Measurements from ENCODE around the gene HVCN1.
"Not testable (repeated sequence)": the region's sequence is repeated elsewhere in the genome, so short reads cannot be mapped to it uniquely, and the experiment has no call there.

Gene HVCN1

DNA sequence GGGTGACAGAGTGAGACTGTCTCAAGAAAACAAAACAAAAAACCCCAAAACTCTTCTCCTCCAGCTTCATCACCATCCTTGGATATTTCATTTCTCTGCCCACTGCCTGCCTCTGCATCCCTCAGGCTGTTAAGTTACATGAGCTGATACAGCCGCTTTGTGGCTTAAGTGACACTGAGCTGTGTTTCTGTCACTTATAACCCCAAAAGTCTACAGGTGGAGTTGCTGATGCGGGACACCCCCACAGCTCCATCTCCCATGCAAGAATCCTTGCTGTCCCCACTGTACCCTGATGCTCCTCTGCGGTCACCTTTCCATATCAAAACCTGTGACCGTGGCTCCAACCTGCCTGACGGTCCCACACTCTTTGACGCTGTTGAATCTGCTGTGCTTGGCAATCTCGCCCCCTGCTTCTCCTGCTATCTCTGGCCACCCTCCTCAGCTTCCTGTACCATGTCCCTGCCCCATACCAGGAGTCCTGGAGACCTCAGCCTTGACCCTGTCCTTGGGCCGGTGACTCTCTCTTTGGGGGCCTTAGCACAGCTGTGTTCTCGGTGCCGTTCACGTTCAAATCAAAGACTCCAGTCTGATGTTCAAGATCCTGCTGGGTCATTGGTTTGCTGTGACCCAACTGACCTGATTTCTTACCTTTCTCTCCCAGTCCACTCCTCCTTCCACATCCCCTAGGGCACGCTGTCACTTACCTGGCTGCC, 20.3 kb downstream of the HVCN1 start:
- no peak for DNase-seq (ENCODE audit: low read depth in 1 of 2, low spot score in 1 of 2)

DNA sequence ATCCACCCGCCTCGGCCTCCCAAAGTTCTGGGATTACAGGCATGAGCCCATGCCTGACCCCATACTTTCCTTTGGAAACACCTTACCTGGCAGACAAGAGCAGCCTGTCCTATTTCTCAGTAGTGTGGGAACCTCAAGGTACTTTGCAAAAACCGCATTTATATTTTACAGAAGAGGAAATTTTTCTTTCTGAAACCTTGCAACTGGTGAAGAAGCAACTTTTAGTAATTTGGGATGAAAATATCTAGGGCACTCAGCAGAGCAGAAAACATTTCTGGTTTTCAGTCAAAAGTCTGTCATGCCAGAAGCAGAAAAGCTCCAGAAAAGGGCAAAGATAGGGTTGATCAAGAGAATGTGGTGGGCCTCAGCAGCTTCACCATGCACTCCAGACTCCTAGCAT, 21.2 kb downstream of the HVCN1 start:
- no peak for DNase-seq (ENCODE audit: low read depth in 1 of 2, low spot score in 1 of 2)

DNA sequence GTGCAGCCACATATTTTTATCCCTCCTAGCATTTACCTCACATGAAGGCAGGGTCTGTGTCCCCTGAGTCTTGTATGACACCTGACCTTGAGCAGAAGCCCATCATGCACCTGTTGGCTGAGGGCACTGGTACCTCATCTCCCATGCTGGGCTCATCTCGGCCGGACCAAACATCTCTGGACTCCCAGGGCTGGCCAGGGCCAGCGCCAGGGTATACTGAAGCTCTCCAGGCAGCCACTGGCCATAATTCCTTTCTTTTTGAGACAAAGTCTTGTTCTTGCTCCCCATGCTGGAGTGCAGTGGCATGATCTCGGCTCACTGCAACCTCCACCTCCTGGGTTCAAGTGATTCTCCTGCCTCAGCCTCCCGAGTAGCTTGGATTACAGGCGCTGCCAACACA, 22.0 kb downstream of the HVCN1 start:
- DNase-seq (ENCODE audit: low read depth in 1 of 2, low spot score in 1 of 2): no peak

DNA sequence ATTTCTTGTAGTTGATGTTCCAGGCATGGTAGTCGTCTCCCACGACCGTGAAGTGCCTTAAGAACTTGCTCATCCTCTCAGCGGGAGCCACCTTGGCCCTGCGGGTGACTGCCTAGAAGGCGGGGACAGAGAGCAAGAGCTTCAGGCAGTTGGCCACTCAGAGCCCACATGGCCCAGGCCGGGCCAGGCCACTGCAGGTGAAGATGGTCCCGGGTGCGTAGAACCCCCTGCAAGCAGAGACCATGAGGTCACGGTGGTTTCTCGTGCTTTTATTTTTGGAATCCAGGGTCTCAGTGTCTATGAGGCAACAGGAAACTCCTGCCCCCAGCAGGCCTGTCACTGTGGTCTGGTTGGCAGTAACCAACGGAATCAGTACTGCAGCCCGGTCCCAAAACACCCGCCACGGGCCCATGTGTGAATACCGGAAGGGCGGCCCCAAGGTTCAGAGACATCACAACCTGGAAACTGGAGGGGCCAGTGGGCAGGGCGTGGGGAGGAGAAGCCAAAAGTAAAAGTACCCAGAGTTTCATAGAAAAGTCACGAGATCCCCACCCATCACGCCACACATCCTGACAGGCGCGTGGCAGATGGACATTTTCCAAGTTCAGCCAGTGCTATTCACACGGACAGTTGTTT, 27.5 kb downstream of the HVCN1 start:
- DNase-seq (ENCODE audit: low read depth in 1 of 2, low spot score in 1 of 2): no peak

DNA sequence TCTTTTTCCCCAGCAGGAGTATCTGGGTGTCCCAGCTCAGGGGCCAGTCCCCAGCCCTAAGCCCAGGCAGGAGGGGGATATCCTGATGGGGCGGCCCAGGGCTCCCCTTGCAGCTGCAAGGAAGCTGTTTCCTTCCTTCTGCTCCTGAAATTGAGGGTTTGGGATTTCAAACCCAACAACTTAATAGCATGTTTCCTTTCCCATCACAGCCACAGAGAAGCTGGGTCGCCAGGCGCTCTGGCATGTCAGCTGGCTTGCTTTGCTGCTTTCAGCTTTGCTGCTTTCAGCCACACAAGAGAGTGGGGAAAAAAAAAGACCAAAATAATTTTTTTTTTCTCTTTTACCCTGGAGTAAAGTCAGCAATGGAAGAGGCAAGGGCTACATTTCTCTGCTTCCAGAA, 30.0 kb downstream of the HVCN1 start:
- DNase-seq (ENCODE audit: low read depth in 1 of 2, low spot score in 1 of 2): no peak

DNA sequence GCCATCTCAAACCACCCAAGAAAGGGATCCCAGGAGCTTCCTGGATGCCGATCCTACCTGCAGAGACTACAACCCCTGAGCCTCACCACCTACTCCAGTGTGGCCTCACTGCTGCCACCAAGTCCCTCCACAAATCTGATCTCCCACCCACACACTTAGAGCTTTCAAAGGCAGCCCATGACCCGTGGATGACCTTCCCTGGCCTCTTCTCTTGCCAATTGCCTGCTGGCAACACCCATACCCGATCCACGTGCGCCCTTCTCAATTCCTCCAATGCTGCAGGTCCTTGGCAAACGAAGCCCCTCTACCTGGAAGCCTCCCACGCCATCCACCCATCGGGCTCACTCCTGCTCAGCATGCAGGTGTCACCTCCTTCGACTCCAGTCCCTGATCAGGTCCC, 30.7 kb downstream of the HVCN1 start:
- DNase-seq (ENCODE audit: low read depth in 1 of 2, low spot score in 1 of 2): no peak

DNA sequence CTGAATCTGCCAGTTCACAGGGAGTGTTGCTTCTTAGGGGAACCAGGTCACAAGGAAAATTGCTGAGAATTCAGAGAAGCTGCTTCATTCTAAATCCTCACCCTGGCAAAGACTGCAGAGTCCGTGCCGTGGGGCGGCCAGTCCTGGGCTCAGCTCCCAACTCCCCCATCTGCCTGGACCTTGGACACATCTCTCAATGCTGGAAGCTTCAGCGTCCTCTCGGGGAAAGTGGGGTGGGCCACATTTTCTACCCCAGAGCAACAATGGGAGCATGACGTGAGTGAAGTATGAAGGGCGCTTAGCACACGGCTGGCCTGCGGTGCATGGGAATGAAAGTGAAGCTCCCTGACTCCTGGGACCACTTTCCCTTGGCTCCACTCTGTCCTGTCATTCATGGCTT, 31.2 kb downstream of the HVCN1 start:
- no peak for DNase-seq (ENCODE audit: low read depth in 1 of 2, low spot score in 1 of 2)

DNA sequence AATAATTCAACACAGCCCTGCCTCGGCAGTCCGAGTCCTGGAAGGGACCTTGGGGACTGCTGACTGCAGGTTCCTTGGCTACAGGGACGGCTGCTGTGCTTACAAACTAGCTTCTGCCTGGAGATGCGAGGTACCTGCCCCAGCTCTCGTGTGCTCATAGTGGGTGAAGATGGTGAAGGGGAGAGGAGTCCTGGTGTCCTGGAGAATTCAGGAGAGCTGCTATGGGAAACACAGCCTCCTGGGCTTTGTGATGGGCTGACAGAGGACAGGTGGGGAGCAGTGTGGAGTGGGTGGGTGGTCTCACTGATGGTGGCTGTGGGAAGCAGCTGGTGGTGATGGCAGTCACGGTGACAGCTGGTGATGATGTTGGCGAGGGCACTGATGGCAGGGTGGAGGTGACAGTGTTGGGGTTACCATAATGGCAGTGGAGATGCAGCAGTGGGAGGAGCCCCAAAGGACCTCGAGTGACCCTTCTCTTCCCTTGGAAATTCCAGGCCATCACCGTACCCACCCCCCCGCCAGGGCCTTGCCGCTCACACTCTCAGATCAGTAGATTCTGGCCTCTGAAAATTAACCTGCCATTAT, 32.8 kb downstream of the HVCN1 start:
- no peak for DNase-seq (ENCODE audit: low read depth in 1 of 2, low spot score in 1 of 2)

DNA sequence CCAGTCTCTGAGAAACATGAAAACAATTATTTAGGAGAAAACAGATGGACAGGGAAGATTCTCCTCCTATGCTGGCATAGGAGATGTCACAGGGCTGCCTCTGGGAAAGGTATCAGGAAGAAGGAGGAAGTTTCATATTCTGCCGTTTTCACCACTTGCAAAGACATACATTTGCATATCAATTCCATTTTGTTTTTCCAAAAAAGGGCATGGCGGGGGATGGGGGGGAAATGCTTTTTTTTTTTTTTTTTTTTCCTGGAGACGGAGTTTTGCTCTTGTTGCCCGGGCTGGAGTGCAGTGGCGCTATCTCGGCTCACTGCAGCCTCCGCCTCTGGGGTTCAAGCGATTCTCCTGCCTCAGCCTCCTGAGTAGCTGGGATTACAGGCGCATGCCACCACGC, 34.7 kb downstream of the HVCN1 start:
- not testable (repeated sequence) for DNase-seq (ENCODE audit: low read depth in 1 of 2, low spot score in 1 of 2)

DNA sequence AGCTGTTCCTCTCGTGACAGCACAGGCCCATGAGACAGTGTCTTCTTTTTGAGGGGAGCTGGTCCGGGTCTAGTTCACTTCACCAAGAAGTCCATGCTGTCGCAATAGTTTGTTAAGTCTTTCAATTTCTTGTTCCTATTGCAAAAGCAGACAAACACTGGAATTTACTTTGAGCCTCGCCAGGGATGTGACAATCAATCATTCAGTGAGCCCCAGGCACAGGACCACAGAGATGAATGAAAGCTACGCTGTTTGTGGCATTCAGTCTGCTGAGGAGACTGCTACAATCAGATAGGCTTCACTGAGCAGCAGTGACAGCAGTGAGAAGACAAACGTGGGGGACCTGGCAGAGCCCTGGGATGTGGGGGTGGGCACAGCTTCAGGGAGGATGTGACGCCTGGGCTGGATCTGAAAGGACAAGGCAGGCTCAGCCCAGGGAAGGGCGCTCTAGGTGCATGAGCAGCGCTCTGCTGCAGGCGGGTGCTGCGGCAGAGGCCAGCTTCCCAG, 39.5 kb downstream of the HVCN1 start:
- no peak for DNase-seq (ENCODE audit: low read depth in 1 of 2, low spot score in 1 of 2)

DNA sequence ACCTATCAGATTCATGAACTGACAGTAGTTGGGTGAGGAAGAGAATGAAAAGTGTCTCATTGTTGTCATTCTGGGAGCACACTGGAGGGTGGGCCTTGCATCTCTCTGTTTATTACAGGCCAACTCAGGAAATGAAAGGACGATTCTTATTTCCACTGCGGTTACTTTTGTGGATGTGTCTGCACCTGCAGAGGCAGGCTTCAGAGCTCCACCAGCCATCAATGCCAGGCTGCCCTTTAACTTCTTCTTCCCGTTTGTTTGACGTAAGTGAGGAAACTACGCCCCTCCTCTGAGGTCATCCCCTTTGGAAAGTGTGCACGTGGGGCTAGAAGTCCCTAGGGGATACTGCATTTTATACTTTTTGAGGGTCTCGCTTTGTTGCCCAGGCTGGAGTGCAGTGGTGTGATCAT, 41.3 kb downstream of the HVCN1 start:
- no peak for DNase-seq (ENCODE audit: low read depth in 1 of 2, low spot score in 1 of 2)

DNA sequence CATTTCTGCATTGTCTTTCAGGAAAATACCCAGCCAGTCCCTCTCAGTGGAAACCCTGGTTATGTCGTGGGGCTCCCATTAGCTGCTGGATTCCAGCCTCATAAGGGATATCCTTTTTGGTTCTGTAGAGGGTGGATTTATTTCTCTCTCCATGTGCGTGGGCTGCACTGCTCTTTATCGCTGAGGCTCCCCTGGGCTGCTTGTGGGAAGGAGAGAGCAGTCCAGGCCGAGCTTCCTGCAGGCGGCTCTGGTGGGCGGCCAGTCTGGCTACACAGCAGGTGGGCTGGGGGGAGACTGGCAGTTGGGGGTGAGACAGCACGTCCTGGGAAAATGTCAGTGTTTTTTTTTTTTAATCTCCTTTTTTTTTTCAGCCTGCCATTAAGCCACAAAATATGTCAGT, 47.4 kb downstream of the HVCN1 start:
- DNase-seq (ENCODE audit: low read depth in 1 of 2, low spot score in 1 of 2): no peak

DNA sequence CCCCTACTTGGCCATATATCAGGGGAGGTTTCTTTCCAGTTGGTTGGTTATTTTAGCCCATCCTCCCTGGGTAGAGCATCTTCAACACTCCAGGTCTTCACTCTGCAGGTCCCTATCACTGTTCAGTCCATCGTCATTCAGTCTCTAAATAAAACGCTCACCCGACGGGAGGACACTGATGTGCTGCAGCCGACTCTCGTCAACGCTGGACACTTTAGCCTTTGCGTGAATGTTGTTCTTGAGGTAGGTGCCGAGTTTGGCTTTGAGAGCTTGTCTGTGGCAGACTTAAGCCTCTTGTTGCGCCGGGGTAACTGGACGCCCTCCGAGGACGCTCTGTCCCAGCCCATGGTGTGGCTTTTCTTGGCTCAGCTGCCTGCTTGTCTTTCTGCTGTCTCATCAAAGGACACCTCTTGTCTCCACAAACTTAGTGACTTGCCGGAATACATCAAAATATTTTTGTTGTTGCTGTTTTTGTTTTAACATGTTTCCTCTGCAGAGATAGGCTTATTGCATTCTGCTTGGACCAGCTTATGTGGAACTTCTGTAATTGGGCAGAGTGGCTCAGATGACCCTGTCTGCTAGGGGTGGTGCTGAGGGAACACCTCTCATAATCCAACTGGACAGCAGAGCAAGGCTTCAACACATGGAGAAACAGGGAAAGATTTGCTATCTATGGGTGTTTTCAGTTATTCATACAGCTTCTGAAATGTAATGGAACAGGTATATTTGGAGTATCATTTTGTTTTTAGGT, 48.5 kb downstream of the HVCN1 start:
- no peak for DNase-seq (ENCODE audit: low read depth in 1 of 2, low spot score in 1 of 2)

DNA sequence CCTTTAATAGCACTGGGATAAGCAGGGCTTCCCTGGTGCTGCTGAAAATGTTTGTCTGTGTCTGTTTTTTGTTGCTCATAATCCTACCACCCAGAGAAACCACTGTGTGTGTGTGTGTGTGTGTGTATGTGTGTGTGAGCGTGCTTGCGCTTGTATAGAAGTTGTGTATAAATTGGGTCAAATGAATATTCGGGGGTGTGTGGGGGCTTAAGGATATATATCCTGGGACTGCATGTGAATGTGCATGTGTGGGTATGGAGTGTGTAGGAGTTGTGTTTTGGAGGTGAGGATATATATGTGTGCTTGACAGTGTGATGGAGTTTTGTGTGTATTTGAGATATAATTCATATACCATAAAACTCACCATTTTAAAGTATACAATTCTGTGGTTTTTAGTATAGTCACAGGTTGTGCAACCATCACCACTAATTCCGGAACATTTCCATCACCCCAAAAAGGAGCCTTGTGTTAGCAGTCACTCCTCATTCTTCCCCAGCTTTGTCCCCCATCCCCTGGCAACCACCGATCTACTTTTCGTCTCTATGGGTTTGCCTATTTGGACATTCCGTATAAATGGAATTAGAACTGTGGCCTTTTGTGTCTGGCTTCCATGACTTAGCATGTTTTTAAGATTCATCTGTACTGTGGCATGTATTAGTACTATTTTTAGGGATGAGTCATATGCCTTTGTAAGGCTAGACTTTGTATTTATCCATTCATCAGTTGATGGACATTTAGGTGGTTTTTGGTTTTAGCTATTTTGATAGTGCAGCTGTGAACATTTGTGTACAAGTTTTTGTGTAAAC, 49.4 kb downstream of the HVCN1 start:
- no peak for DNase-seq (ENCODE audit: low read depth in 1 of 2, low spot score in 1 of 2)

DNA sequence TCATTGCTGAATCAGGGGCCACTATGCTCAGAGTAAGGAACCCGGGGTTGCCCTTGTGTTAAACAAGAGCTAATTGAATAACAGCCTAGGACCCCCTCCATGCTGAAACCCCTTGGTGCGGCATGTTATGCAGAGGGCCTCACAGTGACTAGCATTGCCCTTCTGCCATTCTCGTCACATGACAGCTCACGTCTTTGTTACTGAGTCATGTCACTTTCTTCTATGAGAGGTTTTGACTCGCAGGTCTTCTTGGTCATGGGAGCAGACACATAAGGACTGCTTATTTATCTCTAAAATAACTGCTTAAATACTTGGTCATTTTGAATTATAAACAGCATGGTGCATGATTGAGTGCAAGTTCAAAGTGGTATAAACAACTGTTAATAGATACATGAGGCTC, 50.1 kb downstream of the HVCN1 start:
- DNase-seq (ENCODE audit: low read depth in 1 of 2, low spot score in 1 of 2): no peak

DNA sequence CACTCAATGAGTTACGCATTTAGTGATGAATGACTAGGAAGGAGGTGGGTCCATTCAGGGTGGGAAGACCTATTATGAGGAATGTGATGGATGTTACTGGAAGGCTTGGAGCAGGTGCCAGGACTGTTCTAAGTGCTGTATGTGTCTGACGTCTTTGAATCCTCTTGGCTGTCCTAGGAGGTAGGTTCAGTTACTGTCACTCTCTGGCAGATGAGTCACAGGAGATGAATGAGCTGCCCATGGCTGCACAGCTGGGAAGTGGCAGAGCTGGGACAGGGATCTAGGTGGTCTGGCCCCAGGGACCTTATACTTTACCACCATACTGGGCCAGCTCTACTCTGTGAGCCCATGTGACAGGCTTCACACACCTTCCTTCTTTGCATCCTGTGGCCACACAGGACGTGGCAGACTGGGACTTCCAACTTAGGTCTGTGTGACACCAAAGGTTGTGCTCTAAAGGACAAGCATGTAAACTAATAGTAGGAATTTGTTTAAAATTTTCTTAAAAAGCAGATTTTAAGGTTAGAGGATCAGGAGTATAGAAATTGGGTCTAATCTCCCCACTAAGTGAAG, 51.0 kb downstream of the HVCN1 start:
- DNase-seq (ENCODE audit: low read depth in 1 of 2, low spot score in 1 of 2): no peak

DNA sequence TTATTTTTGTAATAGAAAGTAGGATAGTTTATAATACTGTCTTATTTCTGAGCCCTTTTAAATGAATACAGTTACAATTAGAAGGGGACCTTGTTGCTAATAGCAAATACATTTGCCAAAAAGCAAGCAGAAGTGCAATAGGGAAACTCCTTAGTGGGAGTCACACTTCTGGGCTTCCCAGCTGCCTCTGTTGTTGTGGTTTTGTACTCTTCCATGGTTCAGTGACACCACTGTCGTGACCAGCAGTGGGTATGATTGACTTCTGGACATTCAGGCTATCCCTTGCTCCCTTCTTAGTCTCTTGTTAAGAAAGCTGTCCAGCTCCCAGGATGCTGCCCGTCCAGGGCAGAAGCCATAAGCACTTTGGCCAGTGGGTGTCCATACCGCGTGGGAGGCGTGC, 52.4 kb downstream of the HVCN1 start:
- no peak for DNase-seq (ENCODE audit: low read depth in 1 of 2, low spot score in 1 of 2)

DNA sequence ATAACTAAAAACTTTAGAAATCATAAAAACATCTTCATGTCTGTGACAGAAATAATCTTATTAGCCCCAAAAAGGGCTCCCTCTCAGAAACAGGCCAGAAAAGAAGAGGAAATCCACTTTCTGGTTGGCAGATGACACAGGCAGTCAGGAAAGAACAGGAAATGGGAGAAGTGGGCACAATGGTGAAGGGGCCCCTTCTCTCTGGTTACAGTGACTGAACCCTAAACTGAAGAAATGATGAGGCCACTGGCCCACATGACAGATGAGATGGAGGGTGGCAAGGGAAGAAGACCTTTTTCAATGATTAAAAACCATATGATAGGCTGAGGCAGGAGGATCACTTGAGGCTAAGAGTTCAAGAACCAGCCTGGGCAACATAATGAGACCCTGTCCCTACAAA, 53.9 kb downstream of the HVCN1 start:
- no peak for DNase-seq (ENCODE audit: low read depth in 1 of 2, low spot score in 1 of 2)

DNA sequence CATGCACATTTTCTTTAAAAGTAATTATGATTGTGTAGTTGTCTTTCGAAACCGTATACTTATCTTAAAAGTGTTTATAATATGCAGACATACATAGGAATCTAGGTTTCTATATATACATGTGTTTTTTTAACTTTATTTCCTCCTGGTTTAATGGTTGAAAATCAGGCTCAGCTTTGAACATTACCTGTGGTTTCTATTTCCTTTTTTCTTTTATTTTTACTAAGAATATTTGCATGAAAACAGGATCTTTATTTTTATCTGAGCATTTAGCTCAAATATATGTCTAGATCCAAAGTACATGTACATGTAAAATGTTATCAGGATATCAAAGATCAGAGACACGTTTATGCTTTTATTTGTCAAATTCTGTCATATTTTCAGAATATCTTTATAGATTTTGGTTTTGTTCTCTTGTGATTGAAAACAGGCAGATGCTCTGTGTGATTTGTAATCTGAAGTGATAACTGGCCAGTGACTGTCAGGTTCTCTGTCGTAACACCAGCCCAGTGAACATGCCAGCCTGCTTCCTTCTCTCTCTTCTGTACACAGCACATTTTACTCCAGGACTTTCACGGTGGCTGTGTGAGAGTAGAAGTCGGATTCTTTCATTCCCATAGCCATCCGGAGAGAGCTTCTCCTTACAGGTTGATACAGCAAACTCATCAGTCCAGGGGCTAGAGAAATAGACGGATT, 61.3 kb downstream of the HVCN1 start:
- DNase-seq (ENCODE audit: low read depth in 1 of 2, low spot score in 1 of 2): no peak

DNA sequence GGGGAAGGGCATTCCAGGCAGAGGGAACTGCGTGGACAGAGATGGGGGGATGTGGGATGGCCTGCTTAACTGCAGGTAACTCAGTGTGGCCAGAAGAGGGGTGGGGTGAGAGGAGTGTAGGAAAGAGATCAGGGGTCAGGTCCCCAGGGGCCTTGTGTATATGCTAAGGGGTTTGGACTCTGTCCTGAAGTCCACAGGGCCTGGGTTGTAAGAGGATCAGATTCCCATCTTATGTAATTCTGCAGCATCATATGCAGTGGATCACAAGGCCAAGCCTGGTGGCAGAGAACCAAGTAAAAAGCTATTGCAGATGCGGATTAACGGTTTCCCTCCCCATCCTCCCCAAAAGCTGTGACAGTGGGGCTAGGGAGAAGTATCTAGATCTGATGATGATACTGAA, 66.3 kb downstream of the HVCN1 start:
- no peak for DNase-seq (ENCODE audit: low read depth in 1 of 2, low spot score in 1 of 2)

Measured in activated T-helper 1 cell treated with anti-CD3 and anti-CD28 coated beads, Interleukin-2, amount 50 U/mL, for 16 hours (primary cell).